Hippocampal formation (tissue), 2 donors: ENCODE data around the gene FAM210B.
"Not testable (repeated sequence)": the region's sequence is repeated elsewhere in the genome, so short reads cannot be mapped to it uniquely, and the experiment has no call there.

Experiments used
- DNase-seq, 2 donors: peaks; one replicate each; lab custom pipeline; 2025; lab: John Stamatoyannopoulos, UW

The FAM210B gene

GRCh38 chr20:56358600-56359211, at the start of gene FAM210B:
FAM210B (plus strand) TSS chr20:56358974; CDS start chr20:56359006, 32 bp downstream.
- peak; percentile 85 to 91 for DNase-seq

GRCh38 chr20:56316051-56316450, 42.7 kb upstream of the FAM210B start:
- DNase-seq, result no peak

- no peak for DNase-seq
These were observed 42.3 kb upstream of the FAM210B start for GRCh38 chr20:56316483-56316882.

GRCh38 chr20:56322681-56323080, 36.1 kb upstream of the FAM210B start:
- DNase-seq, result no peak

- no peak for DNase-seq
These were observed 35.6 kb upstream of the FAM210B start for GRCh38 chr20:56323206-56323605.

GRCh38 chr20:56323656-56324055, 35.1 kb upstream of the FAM210B start:
- DNase-seq, result no peak

GRCh38 chr20:56324806-56325205, 34.0 kb upstream of the FAM210B start:
- no peak for DNase-seq

GRCh38 chr20:56328861-56329260, 29.9 kb upstream of the FAM210B start:
- no peak for DNase-seq

GRCh38 chr20:56336709-56337108, 22.1 kb upstream of the FAM210B start:
- DNase-seq, result not testable (repeated sequence)

- DNase-seq, result no peak
These were observed 16.0 kb upstream of the FAM210B start for GRCh38 chr20:56342783-56343182.

GRCh38 chr20:56343861-56344381, 14.9 kb upstream of the FAM210B start:
- peak in 1 of 2 donors; percentile 8 for DNase-seq

- no peak for DNase-seq
These were observed 12.9 kb upstream of the FAM210B start for GRCh38 chr20:56345911-56346310.

GRCh38 chr20:56347628-56348304, 11.0 kb upstream of the FAM210B start:
- DNase-seq, result no peak

GRCh38 chr20:56348305-56348693, 10.5 kb upstream of the FAM210B start:
- DNase-seq, result no peak

GRCh38 chr20:56348746-56349145, 10.0 kb upstream of the FAM210B start:
- DNase-seq, result no peak

- no peak for DNase-seq
These were observed 7.9 kb upstream of the FAM210B start for GRCh38 chr20:56350842-56351241.

GRCh38 chr20:56352345-56353055, 6.3 kb upstream of the FAM210B start:
- DNase-seq, result no peak

GRCh38 chr20:56353356-56353755, 5.4 kb upstream of the FAM210B start:
- no peak for DNase-seq

- DNase-seq, result no peak
These were observed 704 bp upstream of the FAM210B start for GRCh38 chr20:56358070-56358469.

GRCh38 chr20:56359212-56360132, 698 bp downstream of the FAM210B start:
- peak in 1 of 2 donors; percentile 15 for DNase-seq

GRCh38 chr20:56360133-56360907, 1.5 kb downstream of the FAM210B start:
- DNase-seq, result no peak
